ENCODE results near the gene PTOV1.
"Not testable (repeated sequence)": the region's sequence is repeated elsewhere in the genome, so short reads cannot be mapped to it uniquely, and the experiment has no call there.

The PTOV1 gene

DNA sequence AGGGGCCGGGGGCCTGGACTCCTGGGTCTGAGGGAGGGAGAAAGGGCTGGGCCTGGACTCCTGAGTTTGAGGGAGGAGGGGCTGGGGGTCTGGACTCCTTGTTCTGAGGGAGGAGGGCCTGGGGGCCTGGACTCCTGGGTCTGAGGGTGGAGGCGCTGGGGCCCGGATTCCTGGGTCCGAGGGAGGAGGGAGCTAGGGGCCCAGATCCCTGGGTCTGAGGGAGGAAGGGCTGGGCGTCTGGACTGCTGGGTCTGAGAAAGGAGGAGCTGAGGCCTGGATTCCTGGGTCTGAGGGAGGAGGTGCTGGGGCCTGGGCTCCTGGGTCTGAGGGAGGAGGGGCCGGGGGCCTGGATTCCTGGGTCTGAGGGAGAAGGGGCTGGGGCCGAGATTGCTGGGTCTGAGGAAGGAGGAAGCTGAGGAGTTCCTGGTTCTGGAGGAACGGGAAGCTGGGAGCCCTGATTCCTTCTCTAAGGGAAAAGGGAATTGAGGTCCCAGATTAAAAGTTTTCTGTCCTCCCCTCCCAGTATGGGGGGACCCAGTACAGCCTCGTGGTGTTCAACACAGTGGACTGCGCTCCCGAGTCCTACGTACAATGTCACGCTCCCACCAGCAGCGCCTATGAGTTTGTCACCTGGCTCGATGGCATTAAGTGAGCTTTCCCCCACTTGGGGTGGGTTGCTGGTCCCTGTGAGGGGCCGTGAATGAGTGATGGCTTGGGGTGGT, 32.1 kb upstream of the PTOV1 start:
- no peak for DNase-seq

DNA sequence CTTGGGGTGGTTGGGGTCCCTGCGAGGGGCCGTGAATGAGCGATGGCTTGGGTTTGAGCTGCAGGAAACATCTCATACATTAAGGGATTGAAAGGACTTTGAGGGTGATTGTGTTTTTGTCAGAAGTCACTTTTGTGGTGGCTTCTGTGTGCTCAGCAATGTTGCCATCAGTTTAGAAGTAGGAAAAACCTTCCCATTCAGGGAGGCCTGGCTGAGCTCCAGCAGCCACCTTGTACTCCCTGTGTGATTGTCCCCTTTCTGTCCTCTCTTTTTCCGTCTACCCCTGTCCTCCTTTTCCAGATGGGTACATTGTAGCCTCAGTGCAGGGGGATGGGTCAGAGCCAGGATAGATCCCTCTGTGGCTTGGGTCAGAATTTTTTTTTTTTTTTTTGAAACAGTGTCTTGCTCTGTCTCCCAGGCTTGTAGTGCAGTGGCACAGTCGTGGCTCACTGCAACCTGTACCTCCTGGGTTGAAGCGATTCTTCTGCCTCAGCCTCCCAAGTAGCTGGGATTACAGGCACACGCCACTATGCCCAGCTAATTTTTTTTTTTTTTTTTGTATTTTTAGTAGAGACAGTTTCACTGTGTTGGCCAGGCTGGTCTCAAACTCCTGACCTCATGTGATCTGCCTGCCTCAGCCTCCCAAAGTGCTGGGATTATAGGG, 31.4 kb upstream of the PTOV1 start:
- not testable (repeated sequence) for DNase-seq

DNA sequence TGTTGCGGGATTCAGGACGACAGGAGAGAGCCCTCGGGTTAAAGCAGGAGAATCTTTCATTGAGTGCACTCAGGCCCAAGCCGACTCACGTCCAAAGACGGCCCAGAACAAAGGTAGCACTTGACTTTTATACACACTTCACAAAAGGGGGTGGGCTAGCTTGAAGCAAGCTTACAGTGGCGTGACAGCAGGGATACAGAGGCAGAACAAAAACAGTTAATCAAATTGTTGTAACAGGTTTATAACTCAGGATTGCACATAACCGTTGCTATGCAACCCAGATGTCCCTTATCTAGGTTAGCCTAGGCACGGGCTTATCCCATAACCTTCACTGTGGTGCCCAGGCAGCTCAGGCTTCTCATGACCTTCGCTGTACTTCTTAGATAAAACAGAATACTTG, 30.8 kb upstream of the PTOV1 start:
- DNase-seq = no peak

- DNase-seq = no peak
These were observed 27.5 kb upstream of the PTOV1 start for GRCh38 chr19:49823472-49823871.

GRCh38 chr19:49824662-49825061, 26.3 kb upstream of the PTOV1 start:
- no peak for DNase-seq

DNA sequence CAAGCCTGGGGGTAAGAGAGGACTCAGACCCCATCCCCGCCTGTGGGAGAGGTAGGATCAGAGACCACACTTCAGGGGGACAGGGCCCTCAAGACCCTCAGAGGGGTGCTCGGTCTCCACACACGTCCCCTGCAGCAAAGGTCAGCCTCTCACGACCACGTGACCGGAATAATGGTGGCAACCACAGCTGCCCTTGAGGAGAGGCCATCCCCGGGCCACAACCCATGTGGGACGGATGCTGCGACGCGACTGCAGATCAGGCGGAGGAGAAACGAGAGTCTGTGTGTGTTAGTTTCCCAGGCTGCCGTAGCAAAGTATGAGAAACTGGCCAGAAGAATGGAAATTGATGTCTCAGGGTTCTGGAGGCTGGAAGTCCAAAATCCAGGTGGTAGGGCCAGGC, 23.9 kb upstream of the PTOV1 start:
- DNase-seq = no peak

GRCh38 chr19:49829200-49829599, 21.8 kb upstream of the PTOV1 start:
- DNase-seq = no peak

- DNase-seq = no peak
These were observed 21.2 kb upstream of the PTOV1 start for GRCh38 chr19:49829721-49830120.

DNA sequence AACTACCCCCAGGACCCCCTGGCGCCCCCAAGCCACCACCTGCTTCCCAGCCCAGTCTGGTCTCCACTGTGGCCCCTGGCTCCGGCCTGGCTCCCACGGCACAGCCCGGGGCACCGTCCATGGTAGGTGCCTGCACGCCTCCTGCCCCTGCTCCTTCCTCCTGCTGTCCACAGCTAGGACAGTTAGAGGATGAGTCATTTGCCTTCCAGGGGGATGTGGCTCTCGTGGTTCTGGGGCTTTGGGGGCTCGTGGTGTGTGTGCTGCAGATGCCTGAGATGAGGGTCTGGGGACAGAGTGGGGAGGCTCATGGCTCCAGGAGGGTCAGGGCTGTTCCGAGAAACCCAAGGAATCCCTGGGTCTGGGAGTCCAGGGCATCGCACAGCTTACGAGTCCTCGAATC, 20.2 kb upstream of the PTOV1 start:
- no peak for DNase-seq

DNA sequence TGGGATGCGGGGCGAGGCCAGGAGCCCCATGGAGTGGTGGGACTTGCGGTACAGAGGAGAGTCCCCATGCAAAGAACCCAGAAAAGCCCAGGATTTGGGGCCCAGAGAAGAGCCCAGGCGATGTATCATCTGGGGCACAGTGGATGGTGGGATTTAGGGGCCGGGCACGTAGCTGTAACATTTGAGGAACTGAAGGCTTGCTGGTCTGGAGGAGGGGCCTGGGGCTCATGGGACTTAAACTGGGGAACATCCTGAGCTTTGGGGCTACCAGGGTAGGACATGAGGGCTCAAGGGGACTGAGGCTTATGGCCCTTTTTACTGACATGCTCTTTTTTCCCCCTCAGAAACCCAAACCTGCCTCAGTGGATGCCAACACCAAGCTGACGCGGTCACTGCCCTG, 19.4 kb upstream of the PTOV1 start:
- DNase-seq = no peak

GRCh38 chr19:49832556-49832955, 18.4 kb upstream of the PTOV1 start:
- no peak for DNase-seq

DNA sequence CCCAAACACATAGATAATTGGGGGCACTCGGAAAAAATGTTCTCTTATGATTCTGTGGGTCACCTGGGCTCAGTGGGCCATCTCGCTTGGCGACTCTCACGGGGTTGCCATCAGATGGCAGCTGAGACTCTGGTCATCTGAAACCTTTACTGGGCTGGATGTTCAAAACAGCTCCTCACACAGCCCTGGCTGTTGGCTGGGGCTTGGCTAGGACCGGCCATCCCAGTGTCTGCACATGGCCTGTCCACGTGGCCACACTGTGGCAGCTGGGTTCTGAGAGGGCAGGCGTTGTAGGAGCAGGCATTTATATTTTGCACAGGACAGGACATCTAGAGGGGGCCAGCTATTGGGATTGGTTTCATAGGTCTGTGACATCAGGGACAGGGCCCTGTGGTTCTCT, 17.4 kb upstream of the PTOV1 start:
- no peak for DNase-seq

DNA sequence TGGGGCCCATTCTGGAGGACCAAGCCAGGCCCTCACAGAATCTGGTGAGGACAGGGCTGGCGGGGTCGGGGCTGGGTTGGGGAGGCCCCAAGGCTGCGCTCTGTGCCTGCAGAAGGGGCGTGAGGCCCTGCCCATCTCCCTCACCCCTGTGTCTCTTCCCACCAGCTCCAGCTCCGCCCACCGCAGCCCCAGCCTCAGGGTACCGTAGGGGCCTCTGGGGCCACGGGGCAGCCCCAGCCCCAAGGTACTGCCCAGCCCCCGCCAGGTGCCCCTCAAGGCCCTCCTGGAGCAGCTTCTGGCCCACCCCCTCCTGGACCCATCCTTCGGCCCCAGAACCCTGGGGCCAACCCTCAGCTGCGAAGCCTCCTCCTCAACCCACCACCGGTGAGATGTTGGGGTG, 15.4 kb upstream of the PTOV1 start:
- no peak for DNase-seq

- no peak for DNase-seq
These were observed 14.6 kb upstream of the PTOV1 start for GRCh38 chr19:49836176-49837008.

DNA sequence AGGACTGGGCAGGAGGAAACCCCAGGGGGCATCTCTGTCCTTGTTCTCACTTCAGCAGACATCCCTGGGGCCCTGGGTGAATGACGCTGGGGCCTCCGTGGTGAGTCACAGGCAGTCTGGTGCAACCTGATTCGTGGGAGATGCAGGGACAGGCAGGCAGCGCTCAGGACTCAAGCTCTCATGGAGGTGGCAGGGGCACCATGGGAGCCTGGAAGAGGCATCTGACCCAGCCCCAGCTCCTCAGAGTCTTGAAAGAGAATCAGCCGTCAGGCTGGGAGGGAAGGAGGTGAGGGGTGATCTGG, 14.0 kb upstream of the PTOV1 start:
- no peak for DNase-seq

DNA sequence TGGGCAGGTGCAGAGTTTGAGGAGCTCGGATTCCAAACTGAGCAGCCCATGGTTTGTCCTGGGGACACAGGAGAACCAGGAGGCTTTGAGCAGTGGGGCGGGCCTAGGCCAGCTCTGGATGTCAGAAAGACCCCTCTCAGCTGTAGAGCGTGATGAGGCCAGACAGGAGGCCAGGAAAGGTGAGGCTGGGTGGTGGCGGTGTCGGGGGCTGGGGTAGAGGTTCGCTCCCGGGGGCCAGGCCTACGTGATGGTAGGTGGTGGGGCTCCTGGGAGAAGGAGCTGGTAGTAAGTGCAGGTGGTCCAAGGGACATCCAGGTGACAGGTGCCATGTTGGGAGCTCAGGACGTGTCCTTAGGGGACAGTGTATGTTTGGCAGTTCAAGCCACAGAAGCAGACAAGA, 13.5 kb upstream of the PTOV1 start:
- DNase-seq = no peak

DNA sequence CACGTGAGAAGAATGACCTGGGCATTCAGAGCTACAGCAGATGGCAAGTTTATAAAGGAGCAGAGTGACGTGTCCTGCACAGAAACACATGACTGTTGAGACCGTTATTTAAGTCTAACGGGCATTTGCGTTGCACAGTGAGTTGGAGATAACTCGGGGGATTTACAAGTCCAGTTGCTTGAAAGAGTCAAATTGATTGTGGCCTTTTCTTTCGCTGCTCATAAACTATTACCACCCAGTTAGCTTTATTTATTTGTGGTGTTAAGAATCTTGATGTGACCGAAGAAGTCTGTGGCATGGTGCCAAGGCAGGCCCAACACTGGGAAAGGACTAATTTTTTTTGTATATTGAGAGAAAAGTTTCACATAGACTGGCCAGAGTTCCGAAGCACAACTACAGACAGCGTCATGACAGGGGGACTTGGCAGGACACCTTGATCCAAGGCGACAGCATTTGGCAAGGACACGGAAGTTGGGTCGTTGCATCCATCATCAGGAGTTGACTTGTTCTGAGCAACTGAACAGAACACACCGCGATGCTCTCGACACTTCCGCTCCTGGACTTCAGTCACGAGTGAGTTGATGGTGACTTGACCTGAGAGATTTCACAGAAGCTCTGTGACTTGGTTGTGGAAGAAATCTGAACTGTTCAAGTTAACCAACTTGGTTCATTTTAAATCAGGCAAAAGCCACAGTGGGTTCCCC, 11.9 kb upstream of the PTOV1 start:
- no peak for DNase-seq

GRCh38 chr19:49839713-49840112, 11.2 kb upstream of the PTOV1 start:
- DNase-seq = no peak

DNA sequence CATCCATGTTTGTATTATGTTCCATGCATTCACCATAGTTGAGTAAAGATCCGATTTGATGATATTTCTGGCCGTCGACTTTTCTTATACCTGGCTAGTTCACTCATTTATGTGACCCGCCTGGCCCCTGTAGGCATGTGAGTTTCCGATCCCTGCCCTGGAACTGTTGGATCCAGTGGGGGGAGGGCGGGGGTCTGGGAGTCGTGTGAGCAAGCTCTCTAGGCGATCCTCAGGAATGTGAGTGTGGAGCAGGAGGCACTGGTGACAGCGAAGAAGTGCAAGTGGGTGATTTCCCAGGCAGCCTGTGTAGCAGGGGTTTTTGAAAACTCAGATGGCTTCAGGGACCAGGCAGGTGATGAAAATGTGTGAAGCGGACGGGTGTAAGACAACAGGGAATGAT, 10.6 kb upstream of the PTOV1 start:
- no peak for DNase-seq

GRCh38 chr19:49840736-49841249, 10.2 kb upstream of the PTOV1 start:
- DNase-seq = no peak

GRCh38 chr19:49843265-49843664, 7.7 kb upstream of the PTOV1 start:
- no peak for DNase-seq

DNA sequence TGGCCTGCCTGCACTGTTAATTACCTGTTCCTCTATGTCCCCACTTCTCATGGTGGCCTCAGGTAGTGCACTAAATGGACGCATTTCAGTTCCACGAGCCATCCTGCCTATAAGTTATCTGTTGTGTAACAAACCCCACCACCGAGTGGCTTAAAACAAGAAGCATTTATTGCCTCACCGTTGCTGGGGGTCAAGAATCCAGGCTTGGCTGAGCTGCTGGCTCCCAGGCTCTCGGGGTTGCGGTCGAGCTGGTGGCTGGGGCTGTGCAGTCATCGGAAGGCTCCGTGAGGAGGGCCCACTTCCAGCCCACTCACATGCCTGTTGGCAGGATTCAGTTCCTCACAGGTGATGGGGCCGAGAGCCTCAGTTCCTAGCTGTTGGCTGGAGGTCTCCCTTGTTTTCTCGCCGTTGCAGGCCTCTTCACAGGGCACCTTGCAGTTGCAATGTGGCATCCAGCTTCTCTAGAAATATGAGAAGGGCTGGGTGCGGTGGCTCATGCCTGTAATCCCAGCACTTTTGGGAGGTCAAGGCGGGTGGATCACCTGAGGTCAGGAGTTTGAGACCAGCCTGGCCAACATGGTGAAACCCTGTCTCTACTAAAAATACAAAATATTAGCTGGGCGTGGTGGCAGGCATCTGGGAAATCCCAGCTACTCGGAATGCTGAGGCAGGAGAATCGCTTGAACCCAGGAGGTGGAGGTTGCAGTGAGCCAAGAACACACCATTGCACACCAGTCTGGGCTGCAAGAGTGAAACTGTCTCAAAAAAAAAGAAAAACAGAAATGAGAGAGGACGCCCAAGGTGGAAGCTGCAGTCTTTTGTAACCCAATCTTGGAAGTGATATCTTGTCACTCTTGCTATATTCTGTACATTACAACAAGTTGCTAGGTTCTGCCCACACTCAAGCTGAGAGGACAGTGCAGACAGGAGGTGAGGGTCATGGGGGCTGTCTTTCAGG, 6.5 kb upstream of the PTOV1 start:
- DNase-seq = no peak
